HepG2 (cell line): Measurements from ENCODE around the gene CD14. TPM values are rescaled to one million over a fixed set of nuclear protein-coding genes. Genes with fewer than 3 reads are reported as not detected.

Source experiments
- CAMTA2 ChIP-seq: sonication (generic); formaldehyde crosslinking; IDR thresholded peaks from 2 replicates; pipeline ENCODE4 v1.4.0; 2020; ENCODE audit warnings: mild to moderate bottlenecking, missing genetic modification reagents, borderline replicate concordance
- DMAP1 ChIP-seq: IDR thresholded peaks from 2 replicates; pipeline ENCODE4 v1.6.1; 2016
- HIVEP1 ChIP-seq: sonication (generic); formaldehyde crosslinking; IDR thresholded peaks from 2 replicates; pipeline ENCODE4 v1.4.0; 2020; ENCODE audit warnings: mild to moderate bottlenecking, missing genetic modification reagents
- JUND ChIP-seq: sonication (generic); formaldehyde crosslinking; IDR thresholded peaks from 2 replicates; pipeline ENCODE4 v1.8.0; 2022; ENCODE audit warnings: mild to moderate bottlenecking, missing genetic modification reagents
- KDM6A ChIP-seq: IDR thresholded peaks from 2 replicates; pipeline ENCODE4 v1.6.1; 2016; ENCODE audit warnings: low read depth
- NR2C2 ChIP-seq: sonication (generic); formaldehyde crosslinking; IDR thresholded peaks from 2 replicates; pipeline ENCODE4 v1.4.0; 2020; ENCODE audit warnings: missing genetic modification reagents, mild to moderate bottlenecking, moderate library complexity, borderline replicate concordance
- RAD21 ChIP-seq: fragments of 450-650 bp; formaldehyde crosslinking; IDR thresholded peaks from 2 replicates; pipeline ENCODE4 v1.5.0; 2020; ENCODE audit warnings: mild to moderate bottlenecking
- RAD51 ChIP-seq: fragments of 450-650 bp; IDR thresholded peaks from 2 replicates; pipeline ENCODE4 v1.6.1; 2016; ENCODE audit warnings: borderline replicate concordance
- RCOR2 ChIP-seq: IDR thresholded peaks from 2 replicates; pipeline ENCODE4 v1.6.1; 2016; ENCODE audit warnings: missing biosample characterization, missing genetic modification reagents
- SATB2 ChIP-seq: sonication (generic); formaldehyde crosslinking; IDR thresholded peaks from 2 replicates; pipeline ENCODE4 v1.5.0; 2020; ENCODE audit warnings: missing genetic modification reagents
- SOX6 ChIP-seq, 2 experiments: fragments of 450-650 bp in 1 of 2; sonication (generic) in 1 of 2; formaldehyde crosslinking in 1 of 2; IDR thresholded peaks; 2 replicates each; pipeline versions ENCODE4 v1.4.0 to v1.6.1; 2017 to 2020; ENCODE audit warnings: antibody characterized with exemption in 1 of 2, mild to moderate bottlenecking in 1 of 2, missing genetic modification reagents in 1 of 2
- ZBTB25 ChIP-seq: IDR thresholded peaks from 2 replicates; pipeline ENCODE4 v1.6.1; 2018; ENCODE audit warnings: missing genetic modification reagents
- ZKSCAN1 ChIP-seq: fragments of 150-350 bp; IDR thresholded peaks from 2 replicates; pipeline ENCODE4 v1.6.1; 2014; ENCODE audit warnings: low read length
- ZNF441 ChIP-seq: sonication (generic); formaldehyde crosslinking; IDR thresholded peaks from 2 replicates; pipeline ENCODE4 v1.7.0; 2021; ENCODE audit warnings: missing genetic modification reagents, borderline replicate concordance
- ZNF543 ChIP-seq: sonication (generic); formaldehyde crosslinking; IDR thresholded peaks from 2 replicates; pipeline ENCODE4 v1.4.0; 2020; ENCODE audit warnings: mild to moderate bottlenecking, missing genetic modification reagents
- ZNF546 ChIP-seq: sonication (generic); formaldehyde crosslinking; conservative IDR thresholded peaks from 2 replicates; pipeline ENCODE4 v1.8.1; 2023; ENCODE audit warnings: mild to moderate bottlenecking, missing genetic modification reagents
- ZNF567 ChIP-seq: sonication (generic); formaldehyde crosslinking; IDR thresholded peaks from 2 replicates; pipeline ENCODE4 v1.8.1; 2023; ENCODE audit warnings: mild to moderate bottlenecking, missing genetic modification reagents, borderline replicate concordance
- ZNF614 ChIP-seq: IDR thresholded peaks from 2 replicates; pipeline ENCODE4 v1.6.1; 2018; ENCODE audit warnings: missing biosample characterization, missing genetic modification reagents, inconsistent platforms, borderline replicate concordance
- ZNF780A ChIP-seq: sonication (generic); formaldehyde crosslinking; IDR thresholded peaks from 2 replicates; pipeline ENCODE4 v1.8.0; 2022; ENCODE audit warnings: mild to moderate bottlenecking, missing genetic modification reagents, moderate library complexity
- polyA plus RNA-seq, 8 experiments: library from polyadenylated mRNA; depleted of rRNA in 3 of 8; stranded (reverse) in 7 of 8; unstranded in 1 of 8; fragments of >200 nt; fragmentation: Illumina TruSeq in 4 of 8; extraction: Trizol in 4 of 8; gene quantifications; 2 replicates each; pipeline versions ENCODE4 v1.2.1 to v1.2.3, GENCODE V29; 2011 to 2016; ENCODE audit warnings: low read depth in 4 of 8, missing spikeins in 1 of 8, mixed read lengths in 1 of 8; ENCODE audit not compliant: insufficient read depth in 1 of 8
- total RNA-seq, 5 experiments: library from RNA; depleted of rRNA; stranded (reverse); fragments of >200 nt; fragmentation: Illumina TruSeq; extraction: Trizol; gene quantifications; 2 replicates each; pipeline ENCODE4 v1.2.3, GENCODE V29; 2016; ENCODE audit warnings: low read depth in 1 of 5
- TF ChIP-seq, protein P1 (sequence below): IDR thresholded peaks from 2 replicates; pipeline ENCODE4 v1.6.1; 2016; ENCODE audit warnings: low read depth, borderline replicate concordance
- TF ChIP-seq, protein P2 (sequence below): sonication (generic); formaldehyde crosslinking; IDR thresholded peaks from 2 replicates; pipeline ENCODE4 v1.8.0; 2022; ENCODE audit warnings: missing genetic modification reagents, mild to moderate bottlenecking, moderate library complexity, borderline replicate concordance
- TF ChIP-seq, protein P3 (sequence below): sonication (generic); formaldehyde crosslinking; IDR thresholded peaks from 2 replicates; pipeline ENCODE4 v1.4.0; 2020; ENCODE audit warnings: missing genetic modification reagents, low read depth, mild to moderate bottlenecking, borderline replicate concordance
- TF ChIP-seq, protein P4 (sequence below): IDR thresholded peaks from 2 replicates; pipeline ENCODE4 v1.6.1; 2016; ENCODE audit warnings: low read depth, control low read depth

Gene CD14
- total and polyA plus RNA-seq, 2 of the 13 experiments (the other 11 are each of a cell fraction or from before 2014, with no cell fraction given) = 1.7 to 4.7 TPM

- peak; percentile 71; the same call in 1 of the 2 replicates for TF ChIP-seq ZNF780A (CRISPR knock-in tag)
- TF ChIP-seq ZNF567 (CRISPR knock-in tag) = peak; percentile 69; the same call in 1 of the 2 replicates
- 0 out of 2 replicates have a peak, but pooled peaks have one; percentile 9 for TF ChIP-seq ZNF546 (CRISPR knock-in tag)
- TF ChIP-seq, protein P1, sequence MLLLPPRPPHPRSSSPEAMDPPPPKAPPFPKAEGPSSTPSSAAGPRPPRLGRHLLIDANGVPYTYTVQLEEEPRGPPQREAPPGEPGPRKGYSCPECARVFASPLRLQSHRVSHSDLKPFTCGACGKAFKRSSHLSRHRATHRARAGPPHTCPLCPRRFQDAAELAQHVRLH (CRISPR knock-in tag) = peak; percentile 94; the same call in 1 of the 2 replicates
- TF ChIP-seq, protein P2, sequence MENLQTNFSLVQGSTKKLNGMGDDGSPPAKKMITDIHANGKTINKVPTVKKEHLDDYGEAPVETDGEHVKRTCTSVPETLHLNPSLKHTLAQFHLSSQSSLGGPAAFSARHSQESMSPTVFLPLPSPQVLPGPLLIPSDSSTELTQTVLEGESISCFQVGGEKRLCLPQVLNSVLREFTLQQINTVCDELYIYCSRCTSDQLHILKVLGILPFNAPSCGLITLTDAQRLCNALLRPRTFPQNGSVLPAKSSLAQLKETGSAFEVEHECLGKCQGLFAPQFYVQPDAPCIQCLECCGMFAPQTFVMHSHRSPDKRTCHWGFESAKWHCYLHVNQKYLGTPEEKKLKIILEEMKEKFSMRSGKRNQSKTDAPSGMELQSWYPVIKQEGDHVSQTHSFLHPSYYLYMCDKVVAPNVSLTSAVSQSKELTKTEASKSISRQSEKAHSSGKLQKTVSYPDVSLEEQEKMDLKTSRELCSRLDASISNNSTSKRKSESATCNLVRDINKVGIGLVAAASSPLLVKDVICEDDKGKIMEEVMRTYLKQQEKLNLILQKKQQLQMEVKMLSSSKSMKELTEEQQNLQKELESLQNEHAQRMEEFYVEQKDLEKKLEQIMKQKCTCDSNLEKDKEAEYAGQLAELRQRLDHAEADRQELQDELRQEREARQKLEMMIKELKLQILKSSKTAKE (CRISPR knock-in tag) = 0 out of 2 replicates have a peak, but pooled peaks have one; percentile 61
- TF ChIP-seq HIVEP1 (CRISPR knock-in tag) = peak; percentile 69
- TF ChIP-seq JUND (CRISPR knock-in tag) = 0 out of 2 replicates have a peak, but pooled peaks have one; percentile 9
- TF ChIP-seq RCOR2 (CRISPR knock-in tag) = no peak
- peak; percentile 55 for TF ChIP-seq RAD21
- TF ChIP-seq, protein P3, sequence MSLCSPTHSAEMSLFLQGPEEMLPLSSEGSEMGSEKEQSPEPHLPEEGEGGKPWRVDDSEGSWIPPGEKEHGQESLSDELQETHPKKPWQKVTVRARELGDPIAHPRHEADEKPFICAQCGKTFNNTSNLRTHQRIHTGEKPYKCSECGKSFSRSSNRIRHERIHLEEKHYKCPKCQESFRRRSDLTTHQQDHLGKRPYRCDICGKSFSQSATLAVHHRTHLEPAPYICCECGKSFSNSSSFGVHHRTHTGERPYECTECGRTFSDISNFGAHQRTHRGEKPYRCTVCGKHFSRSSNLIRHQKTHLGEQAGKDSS = no peak; the same call in 1 of the 2 replicates
- no peak for TF ChIP-seq SOX6 (IDR thresholded peaks at IDR 0.05)
- peak; percentile 60; the same call in 1 of the 2 replicates for TF ChIP-seq SOX6 (CRISPR knock-in tag; IDR thresholded peaks at IDR 0.05)
- TF ChIP-seq, protein P4, sequence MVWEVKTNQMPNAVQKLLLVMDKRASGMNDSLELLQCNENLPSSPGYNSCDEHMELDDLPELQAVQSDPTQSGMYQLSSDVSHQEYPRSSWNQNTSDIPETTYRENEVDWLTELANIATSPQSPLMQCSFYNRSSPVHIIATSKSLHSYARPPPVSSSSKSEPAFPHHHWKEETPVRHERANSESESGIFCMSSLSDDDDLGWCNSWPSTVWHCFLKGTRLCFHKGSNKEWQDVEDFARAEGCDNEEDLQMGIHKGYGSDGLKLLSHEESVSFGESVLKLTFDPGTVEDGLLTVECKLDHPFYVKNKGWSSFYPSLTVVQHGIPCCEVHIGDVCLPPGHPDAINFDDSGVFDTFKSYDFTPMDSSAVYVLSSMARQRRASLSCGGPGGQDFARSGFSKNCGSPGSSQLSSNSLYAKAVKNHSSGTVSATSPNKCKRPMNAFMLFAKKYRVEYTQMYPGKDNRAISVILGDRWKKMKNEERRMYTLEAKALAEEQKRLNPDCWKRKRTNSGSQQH (CRISPR knock-in tag) = no peak
- 0 out of 2 replicates have a peak, but pooled peaks have one; percentile 29 for TF ChIP-seq CAMTA2 (CRISPR knock-in tag)
- peak; percentile 89; the same call in 1 of the 2 replicates for TF ChIP-seq DMAP1
- TF ChIP-seq ZNF614 = no peak
- TF ChIP-seq KDM6A (CRISPR knock-in tag) = no peak
- TF ChIP-seq ZBTB25 (CRISPR knock-in tag) = peak; percentile 48; the same call in 1 of the 2 replicates
- TF ChIP-seq ZNF441 (CRISPR knock-in tag) = peak; percentile 93
- TF ChIP-seq NR2C2 (CRISPR knock-in tag) = peak; percentile 71; the same call in 1 of the 2 replicates
- no peak for TF ChIP-seq SATB2 (CRISPR knock-in tag)
- no peak for TF ChIP-seq RAD51
- peak; percentile 61; the same call in 1 of the 2 replicates for TF ChIP-seq ZNF543
- TF ChIP-seq ZKSCAN1 = no peak
Observed at GRCh38 chr5:140664359-140665119, 31.6 kb upstream of the CD14 start, which contains the start of gene WDR55 (continued).
